ENCODE results near the gene WDR4. TPM values are rescaled to one million over a fixed set of nuclear protein-coding genes. Genes with fewer than 3 reads are reported as not detected.
"Not testable (repeated sequence)": the region's sequence is repeated elsewhere in the genome, so short reads cannot be mapped to it uniquely, and the experiment has no call there.

The WDR4 gene
- total and polyA plus RNA-seq, 10 of the 15 experiments (the other 5 are each of a cell fraction or from before 2014, with no cell fraction given) = 2.1 to 45.3 (median 18.7) TPM

- BruUV-seq (replicated peaks) = no TSS peak
- TF ChIP-seq TARDBP (IDR thresholded peaks at IDR 0.05; ENCODE audit: borderline replicate concordance) = 0 out of 2 replicates have a peak, but pooled peaks have one; percentile 64
- TF ChIP-seq NR2F1 (conservative IDR thresholded peaks at IDR 0.05) = no peak
- FAIRE-seq = no peak
- H3K27me3 ChIP-seq (replicated peaks in 1 of 2; ENCODE audit: control insufficient read depth in 2 of 2, insufficient read depth in 2 of 2, low read length in 1 of 2) = no peaks in the 10 kb centered on the region
- H3K4me1 ChIP-seq (ENCODE audit: control insufficient read depth, insufficient read depth, low read length) = no peaks in the 10 kb centered on the region
- CTCF ChIA-PET = no interaction called here
- H3K4me3 ChIP-seq = no peak overlapping the region
- in situ Hi-C loops (cut with MboI) (no loop called here), intact Hi-C loops (cut with micrococcal nuclease; ENCODE audit: unreplicated experiment) (no loop called here)
- POLR2A ChIA-PET = no interaction called here
- no peaks in the 10 kb centered on the region for H4K20me1 ChIP-seq (ENCODE audit: control insufficient read depth, insufficient read depth)
- ATAC-seq = no peak
- H2AFZ ChIP-seq (ENCODE audit: control insufficient read depth, low read depth, low read length) = no peak overlapping the region
- H3K9me3 ChIP-seq (replicated peaks; ENCODE audit: control insufficient read depth, insufficient read depth, low read length) = no peaks in the 10 kb centered on the region
- 96% methylated on average over 51 of the region's 54 CpGs for WGBS (ENCODE audit: insufficient coverage, insufficient replicate concordance, low lambda C conversion rate, missing lambda C conversion rate)
- peaks cover 18 to 57% of the 10 kb centered on the region in 2 experiments; a peak in 3 of 4 replicates for H3K36me3 ChIP-seq (ENCODE audit: control insufficient read depth in 2 of 2, insufficient read depth in 2 of 2, low read length in 1 of 2)
- SMC1A ChIA-PET (ENCODE audit: uncharacterized antibody, unreplicated experiment) = no interaction called here
- RAD21 ChIA-PET (ENCODE audit: unreplicated experiment) = no interaction called here
- H3K9ac ChIP-seq (ENCODE audit: control insufficient read depth, insufficient read depth, low read length) = no peak overlapping the region
- no peak overlapping the region for H3K27ac ChIP-seq (ENCODE audit: control insufficient read depth, insufficient read depth)
- DNase-seq (ENCODE audit: low read depth, low spot score) = no peak
- no peak overlapping the region for H3K4me2 ChIP-seq (ENCODE audit: control insufficient read depth, insufficient read depth)
- H3K79me2 ChIP-seq (ENCODE audit: control insufficient read depth, insufficient read depth, low read length) = no peaks in the 10 kb centered on the region
Measured at GRCh38 chr21:42848932-42849758, 30.2 kb downstream of the WDR4 start.

- H3K4me2 ChIP-seq (ENCODE audit: control insufficient read depth, insufficient read depth); H3K27ac ChIP-seq (ENCODE audit: control insufficient read depth, insufficient read depth); H3K4me3 ChIP-seq; H3K9ac ChIP-seq (ENCODE audit: control insufficient read depth, insufficient read depth, low read length); H4K20me1 ChIP-seq (ENCODE audit: control insufficient read depth, insufficient read depth); POLR2A ChIA-PET; H3K79me2 ChIP-seq (ENCODE audit: control insufficient read depth, insufficient read depth, low read length); DNase-seq (ENCODE audit: low read depth, low spot score); in situ Hi-C loops (cut with MboI); H3K4me1 ChIP-seq (ENCODE audit: control insufficient read depth, insufficient read depth, low read length); H3K9me3 ChIP-seq (replicated peaks; ENCODE audit: control insufficient read depth, insufficient read depth, low read length); SMC1A ChIA-PET (ENCODE audit: uncharacterized antibody, unreplicated experiment); BruUV-seq (replicated peaks); H3K27me3 ChIP-seq (replicated peaks in 1 of 2; ENCODE audit: control insufficient read depth in 2 of 2, insufficient read depth in 2 of 2, low read length in 1 of 2); ATAC-seq; H2AFZ ChIP-seq (ENCODE audit: control insufficient read depth, low read depth, low read length); CTCF ChIA-PET; FAIRE-seq; RAD21 ChIA-PET (ENCODE audit: unreplicated experiment); intact Hi-C loops (cut with micrococcal nuclease; ENCODE audit: unreplicated experiment): not testable (repeated sequence)
- 98% methylated on average over 70 of the region's 95 CpGs for WGBS (ENCODE audit: insufficient coverage, insufficient replicate concordance, low lambda C conversion rate, missing lambda C conversion rate)
- peaks cover 14 to 48% of the 10 kb centered on the region in 2 experiments; a peak in 3 of 4 replicates for H3K36me3 ChIP-seq (ENCODE audit: control insufficient read depth in 2 of 2, insufficient read depth in 2 of 2, low read length in 1 of 2)
- peak; percentile 44 for TF ChIP-seq TARDBP (IDR thresholded peaks at IDR 0.05; ENCODE audit: borderline replicate concordance)
- peak; percentile 60 for TF ChIP-seq POLR2A (IDR thresholded peaks at IDR 0.05; ENCODE audit: low read depth, low read length)
Measured at GRCh38 chr21:42848144-42848931, 31.0 kb downstream of the WDR4 start.
